Stimulated activated naive CD8-positive, alpha-beta T cell treated with anti-CD3 and anti-CD28 coated beads, Interleukin-15, amount 100 ng/mL, for 72 hours (primary cell): ENCODE measurements around the gene CNDP1.

Source experiments
- ATAC-seq: fragments of 150-1000 bp; cut with Tn5 transposase; 2 replicates; pipeline ENCODE4 v1.10.0; 2021; ENCODE audit warnings: mild to moderate bottlenecking, moderate library complexity
- DNase-seq, 2 donors: peaks; one replicate each; pipeline ENCODE4 v3.0.0; 2021 to 2022
- H3K27ac Mint-ChIP-seq, 2 donors: one replicate each; pipeline ENCODE4 v1.8.0; 2022; ENCODE audit warnings: mild to moderate bottlenecking in 2 of 2, mixed read lengths in 2 of 2, moderate library complexity in 2 of 2
- H3K27me3 Mint-ChIP-seq: one replicate; pipeline ENCODE4 v1.8.0; 2022; ENCODE audit warnings: mixed read lengths
- H3K4me1 Mint-ChIP-seq: one replicate; pipeline ENCODE4 v1.8.0; 2022; ENCODE audit warnings: mild to moderate bottlenecking, mixed read lengths
- H3K4me3 Mint-ChIP-seq, 2 donors: one replicate each; pipeline ENCODE4 v1.8.0; 2022; ENCODE audit warnings: mild to moderate bottlenecking in 2 of 2, mixed read lengths in 2 of 2, moderate library complexity in 1 of 2
- H3K9me3 Mint-ChIP-seq, 2 donors: one replicate each; pipeline ENCODE4 v1.8.0; 2022; ENCODE audit warnings: mixed read lengths in 2 of 2

The CNDP1 gene

GRCh38 chr18:74513149-74513882 lies 21.0 kb upstream of the CNDP1 start:
- no peak overlapping the region for H3K27ac Mint-ChIP-seq
- no peak overlapping the region for H3K4me3 Mint-ChIP-seq

DNA sequence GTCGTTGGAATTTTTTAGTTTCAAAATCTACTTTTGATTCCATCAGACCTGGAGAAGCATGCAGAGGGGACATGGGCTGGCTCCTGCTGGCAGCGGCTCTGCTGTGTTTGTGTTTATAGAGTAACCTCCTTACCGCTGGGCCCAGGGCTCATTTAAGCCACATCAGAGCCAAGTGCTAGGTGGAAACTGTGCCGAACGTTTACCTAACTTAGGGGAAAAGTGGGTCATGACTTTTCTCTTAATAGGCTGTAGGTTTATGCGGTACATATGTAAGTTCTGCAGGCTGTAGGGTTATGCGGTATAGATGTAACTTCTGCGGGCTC lies 20.5 kb upstream of the CNDP1 start:
- Mint-ChIP-seq H3K9me3 (no peaks in the 10 kb centered on the region), H3K27ac (peak overlapping the region in 1 of 2 donors; percentile 40), H3K4me1 (peaks cover 4% of the 10 kb centered on the region), H3K4me3 (no peak overlapping the region), H3K27me3 (no peaks in the 10 kb centered on the region)
- DNase-seq (no peak), ATAC-seq (no peak)

More at GRCh38 chr18:74513149-74513882, 21.0 kb upstream of the CNDP1 start:
- Mint-ChIP-seq H3K9me3 (no peaks in the 10 kb centered on the region), H3K27me3 (no peaks in the 10 kb centered on the region), H3K4me1 (peaks cover 4% of the 10 kb centered on the region)
- no peak for ATAC-seq
- no peak for DNase-seq

DNA sequence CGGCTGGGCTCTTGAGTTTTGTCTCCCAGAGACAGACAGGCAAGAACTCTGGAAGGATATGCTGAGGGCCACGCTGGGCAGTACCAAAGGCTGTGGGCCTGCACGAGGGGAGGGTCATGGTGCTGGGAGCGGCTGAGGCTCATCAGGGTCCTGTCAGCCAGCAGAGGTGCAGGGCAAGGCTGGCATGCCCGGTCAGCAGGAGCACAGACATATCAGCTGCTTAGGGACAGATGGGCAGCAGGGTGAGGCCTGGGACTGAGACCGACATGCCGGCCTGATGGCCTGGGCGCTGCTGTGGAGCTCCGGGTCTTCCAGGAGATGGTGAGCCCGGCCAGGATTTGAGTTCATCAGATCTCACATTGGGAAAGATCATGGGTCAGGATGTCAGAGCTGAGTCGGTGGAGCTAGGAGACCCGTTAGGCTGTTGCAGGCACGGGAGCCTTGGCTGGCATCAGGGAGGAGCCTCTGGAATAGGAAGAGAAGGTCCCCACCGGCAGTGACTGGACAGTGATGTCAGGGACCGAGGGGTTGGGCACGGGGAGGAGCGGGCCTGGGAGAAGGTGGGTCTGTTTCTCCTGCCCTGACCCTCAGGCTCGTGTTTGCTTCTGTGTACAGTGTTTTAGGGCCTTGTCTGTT lies 19.3 kb upstream of the CNDP1 start:
- peak overlapping the region; percentile 27 to 67 for H3K27ac Mint-ChIP-seq

DNA sequence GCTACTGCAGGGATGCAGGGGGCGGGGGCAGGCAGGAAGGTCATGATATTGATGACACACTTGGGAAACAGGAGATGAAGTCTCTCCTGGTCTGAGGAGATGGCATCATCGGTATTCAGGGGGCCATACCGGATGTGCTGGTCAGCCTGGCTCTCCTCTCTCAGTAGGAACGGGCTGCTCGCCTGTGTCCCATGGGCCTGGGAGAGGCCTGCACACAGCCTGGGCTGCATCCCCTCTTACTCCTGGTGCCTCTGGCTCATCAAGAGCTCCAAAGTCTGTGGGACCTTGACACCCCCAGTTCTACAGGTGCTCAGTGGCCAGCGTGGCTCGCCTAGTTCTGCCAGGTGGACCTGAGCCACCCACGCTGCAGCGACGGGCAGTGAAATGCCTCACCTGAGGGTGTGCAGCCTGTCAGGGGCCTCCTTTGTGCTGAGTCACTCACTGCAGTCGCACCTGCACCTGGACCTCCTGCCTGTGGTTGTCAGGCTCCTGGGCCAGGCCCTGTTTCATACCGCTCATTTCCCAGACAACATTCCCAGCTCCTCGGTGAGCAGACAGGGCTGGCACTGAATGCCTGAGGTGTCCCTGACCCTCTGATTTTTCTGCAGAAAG lies 18.6 kb upstream of the CNDP1 start:
- no peak for ATAC-seq
- H3K4me3 Mint-ChIP-seq = no peak overlapping the region
- no peaks in the 10 kb centered on the region for H3K27me3 Mint-ChIP-seq
- peak overlapping the region in 1 of 2 donors; percentile 90 for H3K27ac Mint-ChIP-seq
- H3K9me3 Mint-ChIP-seq = no peaks in the 10 kb centered on the region
- no peak for DNase-seq
- H3K4me1 Mint-ChIP-seq = peaks cover 4% of the 10 kb centered on the region

More for the DNA sequence above, 19.3 kb upstream of the CNDP1 start:
- DNase-seq = no peak
- no peak for ATAC-seq
- H3K27me3 Mint-ChIP-seq = no peaks in the 10 kb centered on the region
- H3K4me1 Mint-ChIP-seq = peaks cover 4% of the 10 kb centered on the region
- H3K9me3 Mint-ChIP-seq = no peaks in the 10 kb centered on the region
- no peak overlapping the region for H3K4me3 Mint-ChIP-seq

- DNase-seq (no peak), ATAC-seq (no peak)
- H3K9me3 Mint-ChIP-seq = no peaks in the 10 kb centered on the region
- H3K27me3 Mint-ChIP-seq = no peaks in the 10 kb centered on the region
- peaks cover 4% of the 10 kb centered on the region for H3K4me1 Mint-ChIP-seq
- H3K27ac Mint-ChIP-seq = peak overlapping the region in 1 of 2 donors; percentile 90
- no peak overlapping the region for H3K4me3 Mint-ChIP-seq
Measured at GRCh38 chr18:74516271-74517235, 17.7 kb upstream of the CNDP1 start.

DNA sequence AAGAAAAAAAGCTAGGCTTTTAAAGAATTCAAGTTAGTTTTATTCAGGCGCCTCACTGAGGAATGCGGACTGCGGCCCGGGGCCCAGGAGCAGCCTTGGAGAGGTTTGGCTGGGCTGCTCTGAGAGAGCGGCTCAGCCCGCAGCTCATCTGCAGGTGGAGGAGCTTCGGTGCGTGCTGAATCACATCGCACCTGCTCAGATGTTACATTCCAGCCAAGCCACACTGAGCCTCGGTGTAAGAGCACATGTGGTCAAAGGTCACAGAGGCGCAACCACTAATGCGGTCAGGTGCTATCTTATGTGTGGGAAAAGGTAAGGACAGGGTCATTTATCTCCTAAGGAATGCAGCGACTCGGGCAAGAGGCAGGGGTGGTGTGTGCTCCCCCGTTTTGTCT lies 17.1 kb upstream of the CNDP1 start:
- DNase-seq (no peak), ATAC-seq (no peak)
- Mint-ChIP-seq H3K27me3 (no peaks in the 10 kb centered on the region), H3K4me1 (peaks cover 4% of the 10 kb centered on the region), H3K4me3 (no peak overlapping the region), H3K9me3 (no peaks in the 10 kb centered on the region), H3K27ac (no peak overlapping the region)

- no peak overlapping the region for H3K4me3 Mint-ChIP-seq
Measured at GRCh38 chr18:74518456-74519295, 15.6 kb upstream of the CNDP1 start.

DNA sequence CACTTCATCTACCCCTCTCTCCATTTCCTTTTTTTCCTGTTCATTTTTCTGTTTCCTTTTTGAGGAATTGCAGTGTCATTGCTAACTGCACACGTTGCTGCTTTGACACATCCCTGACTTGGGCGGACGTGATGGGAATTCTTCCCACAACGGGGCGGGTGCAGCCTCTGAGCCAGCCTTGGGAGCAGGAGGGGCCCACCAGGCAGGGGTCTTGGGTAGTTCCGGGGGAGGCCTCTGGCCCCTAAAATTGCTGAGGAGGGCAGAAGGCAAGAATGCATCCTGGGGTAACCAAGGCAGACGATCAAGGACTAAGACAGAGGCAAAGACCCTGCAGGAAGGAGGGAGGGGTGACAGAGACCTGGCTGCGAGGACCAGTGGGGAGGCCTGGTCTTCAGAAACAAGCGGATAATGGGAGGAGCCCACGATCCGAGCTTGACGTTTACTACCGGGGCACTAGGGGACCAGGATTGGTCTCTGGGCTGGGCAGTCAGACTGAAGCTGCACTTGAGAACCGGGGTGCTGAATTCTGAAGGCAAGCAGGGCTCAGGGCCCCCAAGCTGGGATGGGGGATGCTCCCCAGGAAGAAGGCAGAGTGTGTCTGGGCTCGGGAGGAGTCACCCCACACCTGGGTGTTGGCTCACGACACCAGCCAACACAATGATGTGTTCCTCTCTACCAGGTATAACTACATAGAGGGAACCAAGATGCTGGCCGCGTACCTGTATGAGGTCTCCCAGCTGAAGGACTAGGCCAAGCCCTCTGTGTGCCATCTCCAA lies 14.8 kb upstream of the CNDP1 start:
- no peaks in the 10 kb centered on the region for H3K27me3 Mint-ChIP-seq
- H3K4me3 Mint-ChIP-seq = no peak overlapping the region
- DNase-seq (no peak), ATAC-seq (no peak)
- H3K27ac Mint-ChIP-seq = no peak overlapping the region
- no peaks in the 10 kb centered on the region for H3K9me3 Mint-ChIP-seq
- peaks cover 6% of the 10 kb centered on the region for H3K4me1 Mint-ChIP-seq

More at GRCh38 chr18:74518456-74519295, 15.6 kb upstream of the CNDP1 start:
- ATAC-seq (no peak), DNase-seq (no peak)
- Mint-ChIP-seq H3K4me1 (no peaks in the 10 kb centered on the region), H3K27me3 (no peaks in the 10 kb centered on the region), H3K27ac (no peak overlapping the region), H3K9me3 (no peaks in the 10 kb centered on the region)

- Mint-ChIP-seq H3K4me1 (peaks cover 8% of the 10 kb centered on the region), H3K9me3 (no peaks in the 10 kb centered on the region), H3K27me3 (no peaks in the 10 kb centered on the region), H3K27ac (peak overlapping the region in 1 of 2 donors; percentile 52), H3K4me3 (no peak overlapping the region)
- no peak for DNase-seq
- no peak for ATAC-seq
Measured at GRCh38 chr18:74520096-74520833, 14.0 kb upstream of the CNDP1 start.

- no peaks in the 10 kb centered on the region for H3K27me3 Mint-ChIP-seq
- DNase-seq = no peak
- peaks cover 8% of the 10 kb centered on the region for H3K4me1 Mint-ChIP-seq
- no peaks in the 10 kb centered on the region for H3K9me3 Mint-ChIP-seq
- no peak for ATAC-seq
- no peak overlapping the region for H3K4me3 Mint-ChIP-seq
- no peak overlapping the region for H3K27ac Mint-ChIP-seq
Measured at GRCh38 chr18:74521068-74521725, 13.1 kb upstream of the CNDP1 start.

- Mint-ChIP-seq H3K27ac (no peak overlapping the region), H3K27me3 (no peaks in the 10 kb centered on the region), H3K4me3 (no peak overlapping the region), H3K9me3 (no peaks in the 10 kb centered on the region), H3K4me1 (peaks cover 8% of the 10 kb centered on the region)
- no peak for DNase-seq
- no peak for ATAC-seq
Measured at GRCh38 chr18:74522635-74523548, 11.4 kb upstream of the CNDP1 start.

- DNase-seq = no peak
- peaks cover 8% of the 10 kb centered on the region for H3K4me1 Mint-ChIP-seq
Measured at GRCh38 chr18:74524097-74524496, 10.2 kb upstream of the CNDP1 start.

More at GRCh38 chr18:74524097-74524496, 10.2 kb upstream of the CNDP1 start:
- H3K27me3 Mint-ChIP-seq = no peaks in the 10 kb centered on the region
- peak; percentile 40 for ATAC-seq
- peak overlapping the region in 1 of 2 donors; percentile 19 for H3K27ac Mint-ChIP-seq
- H3K4me3 Mint-ChIP-seq = no peak overlapping the region
- H3K9me3 Mint-ChIP-seq = no peaks in the 10 kb centered on the region
